Non-pigmented ciliary epithelial cell (primary cell): Measurements from ENCODE around the gene CDK5RAP2.
A peak's percentile ranks its signal among the peaks of the same experiment; 100 is the strongest.
"Not testable (repeated sequence)": the region's sequence is repeated elsewhere in the genome, so short reads cannot be mapped to it uniquely, and the experiment has no call there.

Source experiments
- DNase-seq: peaks from one replicate; pipeline ENCODE4 v3.0.0-alpha.2; 2010; ENCODE audit warnings: low read depth

Gene CDK5RAP2

DNA sequence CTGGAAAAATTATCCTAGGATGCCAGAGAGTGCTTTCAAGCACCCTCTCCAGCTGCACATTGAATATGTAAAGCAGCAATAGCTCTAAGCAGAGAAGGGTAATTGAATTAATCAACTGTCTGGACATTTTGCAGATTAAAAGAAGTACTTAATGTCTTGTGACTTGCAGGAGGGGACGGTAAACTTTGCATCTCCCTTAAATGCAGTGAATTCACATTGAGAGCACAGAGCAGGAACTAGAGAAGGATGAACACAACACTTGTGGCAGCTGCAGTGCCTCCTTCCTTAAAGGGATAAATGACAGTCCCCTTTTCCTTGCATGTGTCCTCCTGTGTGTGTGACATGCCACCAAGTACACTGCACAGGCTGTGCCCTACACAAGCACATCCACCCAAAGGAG lies 7.4 kb upstream of the CDK5RAP2 start:
- no peak for DNase-seq

DNA sequence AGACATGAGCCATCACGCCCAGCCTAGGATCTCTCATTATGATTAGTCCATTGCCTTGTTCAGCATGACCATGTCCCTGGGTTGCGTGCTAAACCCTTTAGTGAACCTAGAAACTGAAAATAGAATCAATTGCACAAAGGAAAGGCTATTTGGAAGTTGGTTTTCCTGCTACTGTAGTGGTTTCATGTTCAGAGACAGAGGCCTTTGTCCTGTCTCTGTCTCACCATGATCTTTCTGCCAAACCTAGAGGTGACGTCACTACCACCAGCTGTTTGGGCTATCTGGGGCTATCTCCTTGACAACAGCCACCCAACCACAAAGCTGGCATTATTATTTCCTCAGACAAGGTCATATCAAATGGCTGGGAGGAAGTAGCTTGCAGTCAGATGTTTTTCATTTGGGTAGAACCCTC lies 4.0 kb upstream of the CDK5RAP2 start:
- DNase-seq: peak; percentile 56

DNA sequence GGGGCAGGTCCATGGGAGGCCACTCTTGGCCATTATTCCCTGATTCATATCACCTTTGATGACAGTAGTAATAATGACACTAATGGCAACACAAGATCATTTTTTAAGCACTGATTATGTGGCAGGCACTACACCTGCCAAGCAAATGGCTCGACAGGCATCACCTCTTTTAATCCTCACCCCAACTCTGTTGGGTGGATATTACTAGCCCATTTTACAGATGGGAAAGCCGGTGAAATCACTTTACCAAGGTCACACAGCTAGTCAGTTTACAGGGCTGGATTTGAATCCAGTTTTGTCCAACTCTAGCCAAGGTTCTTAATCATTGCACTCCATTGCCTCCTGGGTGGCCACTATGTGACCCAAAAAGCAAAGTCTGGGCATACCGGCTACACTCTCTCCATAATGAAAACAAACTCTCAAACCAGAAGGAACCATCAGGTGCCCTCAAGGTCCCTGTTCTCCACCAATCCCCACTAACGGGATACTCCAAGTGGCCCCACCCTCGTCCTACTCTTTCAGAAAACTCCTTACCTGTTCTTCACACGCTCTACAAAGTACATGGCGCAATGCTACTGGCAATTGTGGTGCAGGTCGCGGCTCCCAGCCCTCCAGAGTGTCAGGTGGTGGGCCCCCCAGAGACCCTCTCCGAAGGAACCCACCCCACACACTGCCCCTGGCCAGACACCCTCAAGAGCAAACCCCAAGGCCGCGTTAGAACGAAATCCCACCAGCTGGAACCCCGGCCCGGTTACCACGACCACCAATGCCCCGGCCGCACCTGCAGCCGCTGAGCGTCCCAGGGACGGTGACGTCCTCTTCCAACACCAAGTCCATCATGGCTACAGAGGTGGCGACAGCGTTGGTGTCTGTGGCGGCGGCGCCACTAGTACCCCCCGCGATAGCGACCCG lies 572 bp downstream of the CDK5RAP2 start:
- no peak for DNase-seq

DNA sequence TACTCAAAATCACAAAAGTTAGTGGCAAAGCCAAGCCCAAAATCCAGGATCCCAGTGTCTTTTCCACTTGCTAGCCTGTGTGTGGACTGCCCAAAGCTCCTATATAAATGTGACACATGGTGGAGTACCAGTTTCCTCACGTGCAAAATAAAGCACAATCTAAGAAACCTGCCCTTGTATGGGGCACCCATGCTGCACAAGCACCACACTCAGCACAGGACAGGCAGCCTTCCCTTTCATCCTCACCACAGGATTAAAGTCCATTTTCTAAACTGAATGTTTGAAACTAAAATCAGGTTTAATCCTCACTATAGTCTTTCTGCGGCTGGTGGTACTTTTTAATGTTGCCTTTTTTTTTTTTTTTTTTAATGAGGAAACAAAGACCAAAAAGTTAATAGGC lies 5.5 kb downstream of the CDK5RAP2 start:
- DNase-seq: no peak

DNA sequence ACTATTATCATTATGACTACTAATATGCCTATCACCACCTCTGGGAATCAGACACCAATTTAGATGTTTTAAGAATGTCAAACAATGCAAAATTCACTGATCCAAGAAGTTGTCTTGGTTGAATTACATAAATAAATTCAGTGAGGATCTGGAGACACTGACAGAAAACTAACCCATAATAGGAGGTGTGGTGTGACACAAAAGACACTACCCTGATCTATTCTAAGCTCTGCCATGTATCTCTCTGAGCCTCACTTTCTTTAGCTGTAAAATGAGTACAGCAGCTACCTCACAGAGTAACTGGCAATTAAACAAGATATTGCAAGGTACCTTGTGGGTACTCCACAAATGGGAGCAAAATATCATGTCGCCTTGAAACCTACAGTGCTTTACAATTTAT lies 7.5 kb downstream of the CDK5RAP2 start:
- no peak for DNase-seq

DNA sequence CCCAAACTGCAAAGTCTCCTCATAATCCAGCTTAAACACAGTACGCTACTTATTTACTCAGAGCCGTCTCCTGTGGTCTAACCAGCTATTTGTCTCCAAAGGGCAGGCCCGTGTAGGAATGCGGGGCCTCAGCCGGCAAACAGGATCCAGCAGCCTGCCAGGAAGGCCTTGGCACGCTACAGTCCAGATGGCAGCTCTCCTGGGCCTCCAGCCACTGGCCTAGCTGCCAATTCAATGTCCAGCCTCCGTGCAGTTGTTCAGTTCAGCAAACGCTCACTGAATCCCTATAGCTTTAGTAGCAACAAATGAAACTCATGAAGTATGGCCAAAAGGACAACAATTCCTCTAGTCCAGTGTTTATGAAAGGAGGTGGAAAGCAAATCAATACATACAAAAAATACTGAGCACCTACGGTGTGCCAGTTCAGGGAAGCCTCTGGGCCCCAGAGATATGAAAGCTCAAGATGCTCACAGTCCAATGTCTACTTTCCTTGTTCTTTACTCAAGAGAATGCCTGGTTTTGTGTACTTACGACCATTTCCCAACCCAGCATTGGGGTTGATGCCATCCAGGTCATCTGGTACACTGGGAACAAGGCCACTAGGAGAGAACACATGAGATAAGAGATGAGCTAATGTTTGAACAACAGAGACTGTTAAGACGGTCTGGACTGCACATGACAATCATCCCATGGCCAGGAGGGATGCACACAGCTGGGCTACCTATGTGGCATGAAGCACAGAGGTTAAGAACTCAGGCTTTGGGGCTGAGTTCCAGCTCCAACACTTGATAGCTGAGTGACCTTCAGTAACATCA lies 8.3 kb downstream of the CDK5RAP2 start:
- DNase-seq: no peak

DNA sequence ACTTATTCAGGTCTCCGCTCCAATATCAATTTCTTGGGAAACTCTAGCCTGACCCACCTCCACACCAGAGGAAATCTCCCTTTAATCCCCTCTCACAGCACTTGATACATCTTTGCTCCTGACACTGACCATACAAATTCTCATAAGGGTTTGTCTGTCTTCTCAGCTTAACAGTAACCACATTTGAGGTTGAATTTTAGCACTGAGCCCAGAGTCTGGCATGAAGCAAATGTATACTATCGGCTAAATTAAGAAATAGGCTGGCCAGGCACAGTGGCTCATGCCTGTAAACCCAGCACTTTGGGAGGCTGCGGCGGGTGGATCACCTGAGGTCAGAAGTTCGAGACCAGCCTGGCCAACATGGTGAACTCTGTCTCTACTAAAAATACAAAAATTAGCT lies 9.7 kb downstream of the CDK5RAP2 start:
- DNase-seq: no peak

DNA sequence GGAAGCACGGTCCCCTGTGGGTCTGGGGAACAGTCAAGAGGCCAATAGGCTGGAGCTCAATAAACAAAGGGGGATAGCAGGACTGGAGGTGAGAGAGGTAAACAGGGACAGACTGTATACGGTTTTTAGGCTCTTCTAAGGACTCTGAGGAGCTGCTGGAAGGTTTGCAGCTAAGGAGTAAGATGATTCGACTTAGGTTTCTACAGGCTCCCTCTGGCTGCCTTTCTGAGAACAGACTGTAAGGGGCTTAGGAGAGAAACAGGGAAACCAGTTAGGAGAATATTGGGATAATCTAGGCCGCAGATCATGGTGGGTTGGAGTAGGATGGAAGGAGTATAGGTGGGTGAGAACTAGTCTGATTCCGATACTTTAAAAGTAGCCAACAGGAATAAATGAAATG lies 10.4 kb downstream of the CDK5RAP2 start:
- no peak for DNase-seq

DNA sequence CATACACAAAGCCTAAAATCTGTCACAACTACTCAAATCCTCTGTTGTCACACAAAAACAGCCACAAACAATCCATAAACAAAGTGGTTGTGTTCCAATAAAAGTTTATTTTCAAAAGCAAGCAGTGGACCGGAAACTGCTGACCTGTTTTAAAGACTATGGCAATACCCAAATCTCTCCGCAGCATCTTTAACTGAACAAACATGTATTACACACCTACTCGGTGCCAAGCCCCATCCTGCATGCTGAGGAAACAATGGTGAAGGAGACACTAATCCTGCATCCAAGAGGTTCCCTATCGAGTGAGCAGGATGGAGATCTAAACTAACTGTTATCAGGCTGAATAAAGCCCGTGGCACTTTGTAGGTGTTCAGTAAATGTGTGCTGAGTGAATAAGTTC lies 11.2 kb downstream of the CDK5RAP2 start:
- DNase-seq: no peak

DNA sequence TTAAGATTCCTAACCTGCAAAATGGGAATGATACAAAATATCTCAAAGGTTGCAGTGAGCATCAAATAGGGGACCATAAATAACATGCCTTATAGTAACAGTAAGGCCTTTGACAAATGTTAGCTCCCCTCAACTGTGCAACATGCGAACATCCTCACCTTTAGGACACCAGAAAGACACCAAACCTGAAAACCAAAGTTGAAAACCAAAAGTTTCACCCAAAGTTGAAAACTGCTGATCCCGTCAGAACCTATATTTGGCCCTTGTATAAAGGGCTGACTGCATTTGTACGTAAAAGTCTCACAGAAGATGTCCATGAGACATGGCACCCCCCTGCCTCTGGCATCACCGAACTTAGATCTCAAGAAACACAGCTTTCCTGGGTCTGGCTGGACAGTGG lies 12.1 kb downstream of the CDK5RAP2 start:
- DNase-seq: no peak

DNA sequence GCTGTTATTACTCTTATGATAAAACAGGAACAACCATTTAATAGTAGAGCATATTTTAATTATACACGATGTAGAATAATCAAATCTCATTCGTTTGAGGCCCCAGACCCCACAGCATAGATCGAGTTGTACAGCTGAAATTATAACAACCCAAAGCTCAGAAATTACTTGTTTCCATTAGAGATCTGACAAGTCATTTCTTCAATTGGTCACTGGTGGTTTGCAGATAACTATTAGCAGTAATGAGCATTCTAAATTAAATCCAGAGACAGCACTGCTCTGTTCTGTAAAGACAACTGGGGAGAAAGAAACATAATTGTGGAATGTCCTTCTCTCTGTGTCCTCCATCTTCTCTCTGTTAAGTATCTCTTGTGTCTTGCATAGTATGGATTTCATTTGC lies 12.9 kb downstream of the CDK5RAP2 start:
- DNase-seq: no peak

DNA sequence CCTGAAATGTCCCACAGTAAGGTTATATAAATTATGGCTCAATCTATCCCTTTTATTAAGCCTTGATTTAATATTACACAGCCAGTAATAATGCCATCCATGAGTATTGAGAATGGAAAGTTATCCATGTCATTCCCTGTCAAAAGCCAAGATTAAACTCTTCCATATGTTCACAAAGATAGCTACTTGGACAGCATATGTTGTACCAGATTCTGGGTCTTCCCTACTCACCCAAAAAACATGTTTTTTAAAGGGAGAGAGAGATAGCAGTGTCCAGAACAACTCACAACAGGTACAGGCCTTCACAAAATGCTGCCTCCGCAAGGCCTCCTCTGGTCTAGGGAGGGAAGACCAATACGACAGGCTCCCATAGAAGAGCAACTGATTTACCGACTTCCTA lies 15.4 kb downstream of the CDK5RAP2 start:
- no peak for DNase-seq

DNA sequence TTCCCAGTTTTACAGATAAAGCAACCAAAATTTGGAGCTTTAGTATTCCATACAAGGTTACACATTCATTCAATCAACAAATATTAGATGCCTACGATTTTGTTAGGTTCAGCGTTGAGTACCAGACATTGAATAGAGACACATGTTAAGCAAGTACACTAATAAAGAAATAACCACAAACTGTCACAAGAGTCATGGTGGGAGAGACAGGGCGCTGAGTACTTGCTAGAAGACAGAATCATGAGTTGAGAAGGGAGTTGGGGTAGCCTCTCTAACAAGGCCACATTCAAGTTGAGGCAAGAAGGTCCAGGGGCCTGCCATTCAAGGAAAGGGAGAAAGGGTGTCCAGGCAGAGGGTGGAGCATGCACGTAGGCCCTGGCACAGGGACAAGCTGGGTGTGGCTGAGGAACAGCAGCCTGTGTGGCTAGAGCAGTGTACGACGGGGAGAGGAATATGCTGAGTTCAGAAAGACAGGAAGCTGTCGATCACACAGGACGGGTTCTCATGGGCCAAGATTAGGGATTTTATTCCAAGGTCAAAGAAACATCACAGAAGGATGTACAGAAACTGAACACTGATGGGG lies 17.0 kb downstream of the CDK5RAP2 start:
- no peak for DNase-seq

DNA sequence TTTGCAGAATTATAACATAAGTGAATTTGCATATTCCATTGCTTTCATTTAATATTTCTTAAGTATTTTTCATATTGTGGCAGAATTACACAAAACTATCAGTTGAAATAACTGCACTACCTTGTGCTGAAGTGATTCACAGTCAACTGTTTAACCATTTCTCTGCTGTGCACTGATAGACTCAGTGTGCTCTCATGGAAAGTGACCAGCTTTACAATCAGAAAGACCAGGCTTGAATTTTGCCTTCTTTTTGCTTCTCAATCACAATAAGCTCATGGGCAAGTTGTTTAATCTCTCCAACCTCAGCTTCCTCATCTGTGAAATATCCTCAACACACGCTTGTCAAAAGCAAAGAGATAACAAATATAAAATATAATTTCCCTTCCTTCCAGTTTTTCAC lies 18.3 kb downstream of the CDK5RAP2 start:
- no peak for DNase-seq

DNA sequence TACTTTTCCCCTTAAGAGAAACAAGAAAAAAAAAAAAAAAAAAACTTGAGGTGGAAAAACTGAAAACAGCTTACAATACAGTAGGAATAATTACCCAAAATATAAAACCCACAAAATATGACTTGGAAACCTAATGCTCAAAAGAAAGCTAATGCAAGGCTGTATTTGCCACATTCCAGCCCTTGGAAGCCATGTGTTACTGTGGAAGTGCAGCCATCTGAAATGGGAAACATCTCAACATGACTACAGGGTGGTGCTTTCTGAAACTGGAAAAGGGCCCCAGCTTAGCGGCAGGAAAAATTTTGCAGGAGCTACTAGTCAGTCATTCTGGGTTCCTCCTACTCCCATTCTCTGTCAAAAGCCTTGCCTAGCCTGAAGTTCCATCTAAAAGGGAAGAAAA lies 20.4 kb downstream of the CDK5RAP2 start:
- DNase-seq: no peak

DNA sequence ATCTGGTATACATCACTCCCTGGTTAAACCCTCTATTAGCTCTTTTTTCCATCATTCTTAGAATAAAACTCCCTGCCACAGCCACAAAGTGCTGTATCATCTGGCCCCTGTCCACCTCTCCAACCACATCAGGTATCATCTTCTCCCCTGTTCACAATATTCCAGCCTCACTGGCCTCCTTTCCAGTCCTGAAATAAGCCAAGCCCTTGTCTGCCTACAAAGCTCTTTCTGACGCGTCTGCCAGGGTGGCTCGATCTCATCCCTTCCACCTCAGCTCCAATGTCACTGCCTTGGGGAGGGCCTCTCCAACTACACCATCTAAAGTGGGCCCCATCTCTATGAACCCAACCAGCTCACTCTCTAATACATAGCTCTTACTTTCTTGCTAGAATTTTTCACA lies 21.5 kb downstream of the CDK5RAP2 start:
- DNase-seq: no peak

DNA sequence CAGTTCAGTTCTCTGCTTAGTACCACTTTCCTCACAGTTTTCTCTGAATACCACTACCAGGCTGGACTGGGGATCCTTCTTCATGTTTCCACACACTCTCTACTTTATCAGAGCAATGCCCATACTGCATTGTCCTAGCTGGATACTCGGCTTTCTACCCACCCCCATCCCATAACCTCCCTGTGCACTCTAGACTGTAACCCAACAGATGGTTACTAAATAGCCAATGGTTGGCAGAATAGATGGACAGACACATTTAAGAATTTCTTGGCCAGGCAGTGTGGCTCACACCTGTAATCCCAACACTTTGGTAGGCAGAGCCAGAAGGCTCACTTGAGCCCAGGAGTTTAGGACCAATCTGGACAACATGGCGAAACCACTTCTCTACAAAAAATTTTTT lies 22.8 kb downstream of the CDK5RAP2 start:
- no peak for DNase-seq

DNA sequence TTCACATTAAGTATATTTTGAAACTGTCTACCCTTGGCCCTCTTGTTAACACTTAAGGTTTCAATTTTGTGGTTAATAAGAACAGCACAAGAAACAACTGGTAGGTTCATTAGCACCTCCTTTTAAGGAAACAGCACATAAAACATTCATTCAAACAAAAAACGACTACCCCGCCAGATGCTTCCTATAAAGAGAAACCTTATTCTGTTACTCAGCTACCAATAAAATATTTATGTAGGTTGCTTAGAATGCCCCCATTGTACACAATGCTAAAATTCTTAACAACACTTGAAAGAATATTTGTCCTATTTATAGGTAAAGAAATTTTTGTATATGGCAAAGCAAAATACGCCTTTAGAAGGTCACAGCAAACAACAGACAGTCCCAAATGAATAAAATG lies 23.2 kb downstream of the CDK5RAP2 start:
- no peak for DNase-seq

DNA sequence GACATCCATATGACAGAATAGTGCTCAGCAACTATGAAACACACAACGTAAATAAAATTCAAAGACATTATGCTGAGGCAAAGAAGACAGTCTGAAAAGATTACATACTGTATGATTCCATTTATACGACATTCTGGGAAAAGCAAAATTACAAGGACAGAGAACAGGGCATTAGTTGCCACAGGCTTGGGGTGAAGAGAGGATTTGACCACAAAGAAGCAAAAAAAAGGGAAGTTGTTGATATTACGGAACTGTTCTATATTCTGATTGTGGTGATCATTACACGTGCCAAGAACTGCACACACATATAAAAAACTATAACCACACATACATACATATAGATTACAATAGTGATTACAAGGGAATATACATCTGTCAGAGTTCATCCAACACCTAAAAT lies 24.1 kb downstream of the CDK5RAP2 start:
- DNase-seq: no peak

DNA sequence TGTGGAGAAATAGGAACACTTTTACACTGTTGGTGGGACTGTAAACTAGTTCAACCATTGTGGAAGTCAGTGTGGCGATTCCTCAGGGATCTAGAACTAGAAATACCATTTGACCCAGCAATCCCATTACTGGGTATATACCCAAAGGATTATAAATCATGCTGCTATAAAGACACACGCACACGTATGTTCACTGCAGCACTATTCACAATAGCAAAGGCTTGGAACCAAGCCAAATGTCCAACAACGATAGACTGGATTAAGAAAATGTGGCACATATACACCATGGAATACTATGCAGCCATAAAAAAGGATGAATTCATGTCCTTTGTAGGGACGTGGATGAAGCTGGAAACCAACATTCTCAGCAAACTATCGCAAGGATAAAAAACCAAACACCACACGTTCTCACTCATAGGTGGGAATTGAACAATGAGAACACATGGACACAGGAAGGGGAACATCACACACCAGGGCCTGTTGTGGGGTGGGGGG lies 27.7 kb downstream of the CDK5RAP2 start:
- not testable (repeated sequence) for DNase-seq

DNA sequence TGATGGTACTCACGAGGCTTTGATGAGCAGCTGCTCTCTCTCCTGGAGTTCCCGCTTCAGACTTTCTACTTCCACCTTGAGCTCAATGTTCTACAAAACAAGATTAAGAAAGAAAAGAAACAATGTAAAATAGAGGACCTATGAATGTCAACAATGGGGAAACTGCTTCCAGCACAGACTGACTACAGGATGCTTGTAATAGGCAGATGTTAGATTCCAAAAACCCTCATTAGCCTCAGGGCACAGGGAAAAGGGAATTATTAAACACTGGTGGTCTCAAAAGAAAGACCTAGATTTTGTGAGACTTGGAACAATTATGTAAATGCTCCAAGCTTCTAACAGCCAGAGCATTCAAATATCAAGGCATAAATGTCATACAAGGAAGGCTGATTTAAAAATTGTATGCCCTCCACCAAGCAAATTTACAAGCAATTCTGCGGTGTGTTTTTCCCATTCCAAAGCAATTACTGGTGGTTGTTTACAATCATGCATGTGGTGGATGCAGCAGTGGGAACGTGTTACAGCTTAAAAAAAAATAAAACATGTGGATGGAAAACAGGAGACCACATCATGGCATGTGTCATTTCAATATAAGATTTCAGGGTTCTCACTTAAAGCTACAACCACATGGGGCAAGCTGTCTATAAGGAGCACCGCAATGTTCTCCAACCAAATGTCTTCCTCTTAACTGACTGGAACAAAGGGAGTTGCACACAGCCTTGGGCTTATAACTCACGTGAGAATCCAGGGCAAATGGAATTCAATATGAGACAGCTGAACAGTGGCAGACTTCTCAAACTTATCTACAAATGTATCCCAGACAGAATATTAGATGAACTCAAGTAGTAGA lies 34.0 kb downstream of the CDK5RAP2 start:
- DNase-seq: no peak

DNA sequence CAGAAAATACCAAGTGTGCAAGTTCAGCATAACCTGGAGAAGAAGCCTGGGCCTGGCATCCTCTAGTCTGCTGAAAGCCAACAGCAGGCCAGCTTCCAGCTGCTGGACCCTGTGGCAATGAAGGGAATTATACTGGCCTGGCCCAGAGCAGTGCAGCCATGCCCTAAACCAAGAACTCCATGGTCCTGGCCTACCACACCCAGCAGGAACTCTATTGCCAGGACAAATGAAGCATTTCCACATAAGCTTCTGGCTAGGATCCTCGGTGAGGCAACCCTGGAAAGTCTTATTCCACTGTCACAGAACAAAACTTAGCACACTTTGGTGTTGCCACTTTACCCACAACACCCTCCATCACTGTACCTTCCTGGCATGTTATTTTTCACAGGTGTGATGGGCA lies 35.5 kb downstream of the CDK5RAP2 start:
- no peak for DNase-seq
